LHCN-M2 (cell line): ENCODE data around the gene GEMIN8. TPM values are rescaled to one million over a fixed set of nuclear protein-coding genes. Genes with fewer than 3 reads are reported as not detected.
A peak's percentile ranks its signal among the peaks of the same experiment; 100 is the strongest.

Source experiments
- DNase-seq: peaks from one replicate; pipeline ENCODE4 v3.0.0-alpha.2; 2012; ENCODE audit warnings: low read depth
- polyA plus RNA-seq: library from polyadenylated mRNA; unstranded; fragments of >200 nt; gene quantifications from one replicate; pipeline ENCODE4 v1.2.1, GENCODE V29; 2012; ENCODE audit warnings: missing spikeins
- total RNA-seq: library from RNA; depleted of rRNA; stranded (reverse); fragments of >200 nt; gene quantifications from 2 replicates; pipeline ENCODE4 v1.2.3, GENCODE V29; 2014; rRNA removed

Gene GEMIN8
- 11.9 and 15.7 TPM in 2 replicates for total RNA-seq
- polyA plus RNA-seq: 11.5 TPM

GRCh38 chrX:14029425-14030173 lies at the start of gene GEMIN8:
Gene GEMIN8, minus strand, starts transcription at chrX:14029892. Its CDS starts 8,414 bp downstream, at chrX:14021478.
- DNase-seq: peak; percentile 82

GRCh38 chrX:14076639-14077038 lies 46.9 kb upstream of the GEMIN8 start:
- no peak for DNase-seq

- DNase-seq: no peak
Measured at GRCh38 chrX:14073556-14073955, 43.9 kb upstream of the GEMIN8 start.

- no peak for DNase-seq
Measured at GRCh38 chrX:14073071-14073470, 43.4 kb upstream of the GEMIN8 start.

GRCh38 chrX:14065800-14066199 lies 36.1 kb upstream of the GEMIN8 start:
- no peak for DNase-seq

- DNase-seq: no peak
Measured at GRCh38 chrX:14064626-14065432, 35.1 kb upstream of the GEMIN8 start.

GRCh38 chrX:14062524-14062923 lies 32.8 kb upstream of the GEMIN8 start:
- no peak for DNase-seq

GRCh38 chrX:14056206-14056605 lies 26.5 kb upstream of the GEMIN8 start:
- DNase-seq: no peak

- DNase-seq: no peak
Measured at GRCh38 chrX:14051416-14051815, 21.7 kb upstream of the GEMIN8 start.

GRCh38 chrX:14050709-14051108 lies 21.0 kb upstream of the GEMIN8 start:
- peak; percentile 25 for DNase-seq

GRCh38 chrX:14043209-14043608 lies 13.5 kb upstream of the GEMIN8 start:
- no peak for DNase-seq

- DNase-seq: peak; percentile 23
Measured at GRCh38 chrX:14039344-14039743, 9.7 kb upstream of the GEMIN8 start.

- no peak for DNase-seq
Measured at GRCh38 chrX:14038375-14039085, 8.8 kb upstream of the GEMIN8 start.

- DNase-seq: peak; percentile 37
Measured at GRCh38 chrX:14032406-14032805, 2.7 kb upstream of the GEMIN8 start.

- no peak for DNase-seq
Measured at GRCh38 chrX:14030174-14030530, 460 bp upstream of the GEMIN8 start.

GRCh38 chrX:14029039-14029424 lies 660 bp downstream of the GEMIN8 start:
- DNase-seq: no peak

- no peak for DNase-seq
Measured at GRCh38 chrX:14028473-14028872, 1.2 kb downstream of the GEMIN8 start.

- peak; percentile 82 for DNase-seq
Measured at GRCh38 chrX:14027511-14028019, 2.1 kb downstream of the GEMIN8 start.

- DNase-seq: peak; percentile 14
Measured at GRCh38 chrX:14027036-14027435, 2.7 kb downstream of the GEMIN8 start.

GRCh38 chrX:14026121-14026520 lies 3.6 kb downstream of the GEMIN8 start:
- no peak for DNase-seq

GRCh38 chrX:14022019-14022418 lies 7.7 kb downstream of the GEMIN8 start:
- no peak for DNase-seq

- no peak for DNase-seq
Measured at GRCh38 chrX:14017399-14017798, 12.3 kb downstream of the GEMIN8 start.
